Astrocyte (in vitro differentiated cells and primary cell): Measurements from ENCODE around the gene ABHD15. TPM values are rescaled to one million over a fixed set of nuclear protein-coding genes. Genes with fewer than 3 reads are reported as not detected.

Experiments
- DNase-seq: peaks from one replicate; pipeline ENCODE4 v3.0.0-alpha.2; 2010; ENCODE audit warnings: low read depth
- FAIRE-seq: peaks from 2 replicates; lab custom pipeline; 2011; peaks lifted over from hg19 to GRCh38; lab: Jason Lieb, UNC
- H2AFZ ChIP-seq: 2 replicates; pipeline ENCODE4 v1.6.0; 2012; ENCODE audit warnings: low read depth, low read length, inconsistent platforms
- H3K27ac ChIP-seq: 2 replicates; pipeline ENCODE4 v1.5.1; 2011; ENCODE audit warnings: low read depth, low read length, inconsistent platforms
- H3K27me3 ChIP-seq: 2 replicates; pipeline ENCODE4 v1.6.0; 2011; ENCODE audit warnings: low read length, inconsistent platforms; ENCODE audit not compliant: insufficient read depth
- H3K36me3 ChIP-seq: 2 replicates; pipeline ENCODE4 v1.5.1; 2011; ENCODE audit warnings: low read length, inconsistent platforms; ENCODE audit not compliant: insufficient read depth
- H3K4me1 ChIP-seq: 2 replicates; pipeline ENCODE4 v1.5.1; 2011; ENCODE audit warnings: low read length, inconsistent platforms; ENCODE audit not compliant: insufficient read depth
- H3K4me2 ChIP-seq: 2 replicates; pipeline ENCODE4 v1.6.0; 2012; ENCODE audit warnings: low read length, inconsistent platforms
- H3K4me3 ChIP-seq: 2 replicates; pipeline ENCODE4 v1.5.1; 2011; ENCODE audit warnings: low read depth, mild to moderate bottlenecking, low read length, inconsistent platforms; ENCODE audit not compliant: insufficient read depth
- H3K79me2 ChIP-seq: 2 replicates; pipeline ENCODE4 v1.6.0; 2012; ENCODE audit warnings: mild to moderate bottlenecking, low read length, inconsistent platforms; ENCODE audit not compliant: insufficient read depth
- H3K9ac ChIP-seq: 2 replicates; pipeline ENCODE4 v1.6.0; 2012; ENCODE audit warnings: mild to moderate bottlenecking, low read length, inconsistent platforms
- H3K9me3 ChIP-seq: 2 replicates; pipeline ENCODE4 v1.5.1; 2012; ENCODE audit warnings: low read depth, mild to moderate bottlenecking, low read length, inconsistent platforms; ENCODE audit not compliant: insufficient read depth
- H4K20me1 ChIP-seq: 2 replicates; pipeline ENCODE4 v1.6.0; 2012; ENCODE audit warnings: low read length, inconsistent platforms; ENCODE audit not compliant: insufficient read depth
- H3K27ac Mint-ChIP-seq: one replicate; pipeline ENCODE4 v1.8.0; 2021; ENCODE audit warnings: mild to moderate bottlenecking, mixed read lengths; ENCODE audit not compliant: unreplicated experiment
- H3K27me3 Mint-ChIP-seq: one replicate; pipeline ENCODE4 v1.8.0; 2021; ENCODE audit warnings: low read depth, mixed read lengths; ENCODE audit not compliant: unreplicated experiment
- H3K36me3 Mint-ChIP-seq: one replicate; pipeline ENCODE4 v1.8.0; 2021; ENCODE audit warnings: low read depth, mixed read lengths; ENCODE audit not compliant: unreplicated experiment
- H3K4me1 Mint-ChIP-seq: one replicate; pipeline ENCODE4 v1.8.0; 2021; ENCODE audit warnings: low read depth, mixed read lengths; ENCODE audit not compliant: unreplicated experiment
- H3K4me3 Mint-ChIP-seq: one replicate; pipeline ENCODE4 v1.8.0; 2021; ENCODE audit warnings: mild to moderate bottlenecking, moderate library complexity, mixed read lengths; ENCODE audit not compliant: unreplicated experiment
- H3K9me3 Mint-ChIP-seq: one replicate; pipeline ENCODE4 v1.8.0; 2021; ENCODE audit warnings: mild to moderate bottlenecking, mixed read lengths; ENCODE audit not compliant: unreplicated experiment
- EZH2 ChIP-seq: IDR thresholded peaks from 2 replicates; pipeline ENCODE4 v1.6.1; 2012; ENCODE audit warnings: mild to moderate bottlenecking, low read length, inconsistent platforms; ENCODE audit not compliant: insufficient read depth
- total RNA-seq: library from RNA; stranded (reverse); gene quantifications from 2 replicates; pipeline ENCODE4 v1.2.1, GENCODE V29; 2021
- TF ChIP-seq, protein P1 (sequence below): IDR thresholded peaks from 2 replicates; pipeline ENCODE4 v1.5.1; 2011; ENCODE audit warnings: low read depth, mild to moderate bottlenecking, inconsistent platforms, low read length, moderate library complexity; ENCODE audit not compliant: insufficient read depth

Gene ABHD15
- total RNA-seq, 1 donor from 2014 or later, result 8.6 TPM

DNA sequence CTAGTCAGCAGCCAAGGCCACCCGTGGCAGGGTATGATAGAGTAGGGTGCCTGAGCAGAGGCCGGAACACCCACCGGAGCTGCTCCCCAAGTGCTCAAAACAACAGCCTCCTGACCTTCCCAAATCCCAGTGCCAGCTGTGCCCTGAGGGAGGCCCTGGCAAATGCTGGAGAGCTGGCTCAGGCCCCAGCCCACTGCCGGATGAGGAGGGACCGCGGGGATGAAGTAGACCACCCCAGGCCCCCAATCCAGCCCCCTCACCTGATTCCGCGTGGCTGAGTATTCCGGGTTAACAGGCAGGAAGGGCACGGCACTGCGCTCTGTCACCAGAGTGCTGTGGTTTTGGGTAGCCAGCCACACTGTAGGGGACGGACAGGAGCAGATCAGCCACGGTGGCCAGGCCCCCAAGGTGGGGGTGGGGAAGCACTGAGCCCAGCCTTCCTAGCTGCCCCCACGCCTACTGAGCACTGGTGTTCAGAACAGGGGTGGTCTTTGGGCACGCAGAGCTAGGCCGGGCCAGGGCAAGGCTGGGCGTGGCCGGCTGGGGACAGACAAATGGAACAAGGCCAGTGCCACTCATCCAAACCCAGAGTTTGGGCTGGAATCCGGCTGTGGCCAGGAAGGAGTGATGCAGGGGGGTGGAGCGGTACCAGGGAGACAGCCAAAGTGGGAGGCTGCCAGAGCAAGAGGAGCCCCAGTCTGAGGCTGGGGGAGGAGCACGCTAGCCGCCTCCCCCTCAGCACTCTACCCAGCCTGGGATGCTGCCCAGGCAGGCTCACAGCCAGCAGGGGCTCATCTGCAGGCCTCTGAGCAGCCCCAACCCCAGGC, 10.8 kb upstream of the ABHD15 start:
- peaks cover 49% of the 10 kb centered on the region for H4K20me1 ChIP-seq
- H3K9ac ChIP-seq, result peak overlapping the region; percentile 18
- Mint-ChIP-seq H3K27ac (peak overlapping the region; percentile 17), H3K9me3 (no peaks in the 10 kb centered on the region), H3K4me1 (peaks cover 4% of the 10 kb centered on the region), H3K36me3 (peaks cover 14% of the 10 kb centered on the region), H3K4me3 (peak overlapping the region; percentile 27), H3K27me3 (no peaks in the 10 kb centered on the region)
- TF ChIP-seq EZH2, result no peak
- TF ChIP-seq, protein P1, sequence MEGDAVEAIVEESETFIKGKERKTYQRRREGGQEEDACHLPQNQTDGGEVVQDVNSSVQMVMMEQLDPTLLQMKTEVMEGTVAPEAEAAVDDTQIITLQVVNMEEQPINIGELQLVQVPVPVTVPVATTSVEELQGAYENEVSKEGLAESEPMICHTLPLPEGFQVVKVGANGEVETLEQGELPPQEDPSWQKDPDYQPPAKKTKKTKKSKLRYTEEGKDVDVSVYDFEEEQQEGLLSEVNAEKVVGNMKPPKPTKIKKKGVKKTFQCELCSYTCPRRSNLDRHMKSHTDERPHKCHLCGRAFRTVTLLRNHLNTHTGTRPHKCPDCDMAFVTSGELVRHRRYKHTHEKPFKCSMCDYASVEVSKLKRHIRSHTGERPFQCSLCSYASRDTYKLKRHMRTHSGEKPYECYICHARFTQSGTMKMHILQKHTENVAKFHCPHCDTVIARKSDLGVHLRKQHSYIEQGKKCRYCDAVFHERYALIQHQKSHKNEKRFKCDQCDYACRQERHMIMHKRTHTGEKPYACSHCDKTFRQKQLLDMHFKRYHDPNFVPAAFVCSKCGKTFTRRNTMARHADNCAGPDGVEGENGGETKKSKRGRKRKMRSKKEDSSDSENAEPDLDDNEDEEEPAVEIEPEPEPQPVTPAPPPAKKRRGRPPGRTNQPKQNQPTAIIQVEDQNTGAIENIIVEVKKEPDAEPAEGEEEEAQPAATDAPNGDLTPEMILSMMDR, result no peak
- H3K79me2 ChIP-seq, result peaks cover 8% of the 10 kb centered on the region
- no peaks in the 10 kb centered on the region for H3K9me3 ChIP-seq
- H3K27me3 ChIP-seq, result no peaks in the 10 kb centered on the region
- H3K36me3 ChIP-seq, result peaks cover 2% of the 10 kb centered on the region
- no peak overlapping the region for H2AFZ ChIP-seq
- DNase-seq, result peak; percentile 46
- H3K27ac ChIP-seq, result no peak overlapping the region
- peak overlapping the region; percentile 48 for H3K4me2 ChIP-seq
- FAIRE-seq, result no peak
- H3K4me1 ChIP-seq, result peaks cover 15% of the 10 kb centered on the region
- no peak overlapping the region for H3K4me3 ChIP-seq

DNA sequence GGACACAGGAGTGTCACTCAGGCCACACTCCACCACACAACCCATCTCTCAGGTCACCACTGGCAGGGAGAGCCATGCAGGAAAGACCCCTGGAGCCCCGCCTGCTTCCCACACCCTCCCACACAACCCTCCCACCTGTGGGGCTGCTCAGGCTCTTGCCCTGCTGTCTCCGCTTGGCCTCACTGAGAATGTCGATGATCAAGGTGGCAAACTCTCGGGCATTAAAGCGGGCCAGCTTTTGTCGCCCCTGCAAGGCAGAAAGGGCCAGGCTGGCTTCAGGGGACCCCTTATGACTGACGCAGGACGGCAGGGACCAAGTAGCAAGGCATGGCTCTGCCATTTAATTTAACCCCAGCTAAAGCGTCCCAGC, 10.1 kb upstream of the ABHD15 start:
- Histone ChIP-seq H3K36me3 (peaks cover 2% of the 10 kb centered on the region), H3K9me3 (no peaks in the 10 kb centered on the region), H3K27ac (no peak overlapping the region), H3K4me2 (no peak overlapping the region), H3K4me3 (no peak overlapping the region), H3K4me1 (peaks cover 15% of the 10 kb centered on the region), H3K79me2 (peaks cover 2% of the 10 kb centered on the region), H2AFZ (no peak overlapping the region), H3K9ac (no peak overlapping the region), H3K27me3 (no peaks in the 10 kb centered on the region), H4K20me1 (peaks cover 43% of the 10 kb centered on the region)
- H3K27me3 Mint-ChIP-seq, result no peaks in the 10 kb centered on the region
- TF ChIP-seq EZH2, result no peak
- TF ChIP-seq, protein P1, result no peak
- no peaks in the 10 kb centered on the region for H3K9me3 Mint-ChIP-seq
- DNase-seq (no peak), FAIRE-seq (no peak)
- H3K36me3 Mint-ChIP-seq, result peaks cover 10% of the 10 kb centered on the region
- H3K4me3 Mint-ChIP-seq, result no peak overlapping the region
- peaks cover 4% of the 10 kb centered on the region for H3K4me1 Mint-ChIP-seq
- no peak overlapping the region for H3K27ac Mint-ChIP-seq
